DLD1 (cell line): ENCODE data around the gene DMPK.
"Not testable (repeated sequence)": the region's sequence is repeated elsewhere in the genome, so short reads cannot be mapped to it uniquely, and the experiment has no call there.

Source experiments
- in situ Hi-C: cut with HindIII; loops from 2 replicates; pipeline ENCODE4 v1.10.0; 2017; ENCODE audit warnings: low sequenced_read_pairs

The DMPK gene

GRCh38 chr19:45815481-45816216 lies 33.4 kb upstream of the DMPK start:
- in situ Hi-C loops = no loop called here

GRCh38 chr19:45814851-45815480 lies 32.7 kb upstream of the DMPK start, which contains the start of gene RSPH6A:
TSS of gene RSPH6A (minus strand) at chr19:45815308. CDS start at chr19:45815176, 132 bp downstream.
- in situ Hi-C loops = no loop called here

- in situ Hi-C loops = no loop called here
These were observed 32.0 kb upstream of the DMPK start for GRCh38 chr19:45814166-45814780.

- in situ Hi-C loops = no loop called here
These were observed 30.0 kb upstream of the DMPK start for GRCh38 chr19:45812297-45812696.

- in situ Hi-C loops = no loop called here
These were observed 27.4 kb upstream of the DMPK start for GRCh38 chr19:45809643-45810159.

GRCh38 chr19:45805719-45806118 lies 23.4 kb upstream of the DMPK start:
- in situ Hi-C loops = no loop called here

GRCh38 chr19:45804959-45805230 lies 22.6 kb upstream of the DMPK start:
- in situ Hi-C loops = no loop called here

GRCh38 chr19:45804140-45804958 lies 22.1 kb upstream of the DMPK start:
- in situ Hi-C loops = no loop called here

GRCh38 chr19:45801603-45802175 lies 19.4 kb upstream of the DMPK start:
- in situ Hi-C loops = no loop called here

- in situ Hi-C loops = no loop called here
These were observed 17.8 kb upstream of the DMPK start for GRCh38 chr19:45800070-45800553.

GRCh38 chr19:45799541-45799940 lies 17.3 kb upstream of the DMPK start:
- in situ Hi-C loops = not testable (repeated sequence)

- in situ Hi-C loops = no loop called here
These were observed 16.8 kb upstream of the DMPK start for GRCh38 chr19:45798995-45799517.

GRCh38 chr19:45794627-45795026 lies 12.3 kb upstream of the DMPK start:
- in situ Hi-C loops = no loop called here

- in situ Hi-C loops = no loop called here
These were observed 11.6 kb upstream of the DMPK start for GRCh38 chr19:45793876-45794275.

GRCh38 chr19:45793178-45793564 lies 10.9 kb upstream of the DMPK start:
- in situ Hi-C loops = no loop called here

GRCh38 chr19:45792470-45793177 lies 10.3 kb upstream of the DMPK start, which contains the start of gene DMWD:
TSS of gene DMWD (minus strand) at chr19:45792845. CDS start at chr19:45792756, 89 bp downstream.
- in situ Hi-C loops = no loop called here

- in situ Hi-C loops = no loop called here
These were observed 9.6 kb upstream of the DMPK start for GRCh38 chr19:45791744-45792469.

- in situ Hi-C loops = no loop called here
These were observed 8.7 kb upstream of the DMPK start for GRCh38 chr19:45790942-45791341.
